Ovary (tissue), 3 donors: ENCODE measurements around the gene DNAH17.

ENCODE experiments used
- POLR2A ChIP-seq: fragments of 450-650 bp; IDR thresholded peaks from one replicate; pipeline ENCODE4 v1.6.1; 2017; ENCODE audit warnings: antibody characterized with exemption, mild to moderate bottlenecking, moderate library complexity
- TF ChIP-seq, protein P1 (sequence below), 3 donors: fragments of 450-650 bp in 2 of 3; fragments of 200-600 bp in 1 of 3; IDR thresholded peaks; one replicate each; pipeline versions ENCODE4 v1.5.1 to v1.8.0; 2016 to 2022; ENCODE audit warnings: antibody characterized with exemption in 3 of 3, mild to moderate bottlenecking in 1 of 3
- donor health status: DM: no; HTN: no; CAD: no.

DNA sequence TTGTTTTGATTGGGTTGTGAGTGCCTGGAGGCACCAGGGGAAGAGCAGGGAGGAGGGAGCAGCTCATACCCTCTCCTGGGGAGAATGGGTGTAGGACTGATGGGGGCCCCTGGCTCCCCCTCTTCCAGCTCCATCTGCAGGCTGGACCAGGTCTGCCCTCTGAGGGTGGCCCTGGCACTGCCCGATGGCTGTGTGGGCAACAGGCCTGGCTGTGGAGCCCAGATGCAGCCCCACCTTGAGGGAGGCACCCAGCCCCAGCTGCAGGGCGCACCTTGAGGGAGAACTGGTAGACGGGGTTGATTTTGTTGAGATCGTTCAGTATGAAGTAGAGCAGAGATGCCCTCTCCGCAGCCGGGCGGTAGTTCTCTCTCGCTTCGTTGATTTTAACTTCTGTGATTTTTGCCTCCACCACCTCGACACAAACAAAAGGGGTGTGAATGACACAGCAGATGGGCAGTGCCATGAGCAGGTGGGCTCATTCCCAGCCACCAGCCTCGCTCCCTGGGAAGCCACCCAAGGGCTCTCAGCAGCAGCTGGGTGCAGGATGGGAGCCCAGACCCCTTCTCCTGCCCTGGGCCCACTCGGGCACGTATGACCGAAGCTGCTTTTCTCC lies 127.1 kb downstream of the DNAH17 start:
- TF ChIP-seq, protein P1, sequence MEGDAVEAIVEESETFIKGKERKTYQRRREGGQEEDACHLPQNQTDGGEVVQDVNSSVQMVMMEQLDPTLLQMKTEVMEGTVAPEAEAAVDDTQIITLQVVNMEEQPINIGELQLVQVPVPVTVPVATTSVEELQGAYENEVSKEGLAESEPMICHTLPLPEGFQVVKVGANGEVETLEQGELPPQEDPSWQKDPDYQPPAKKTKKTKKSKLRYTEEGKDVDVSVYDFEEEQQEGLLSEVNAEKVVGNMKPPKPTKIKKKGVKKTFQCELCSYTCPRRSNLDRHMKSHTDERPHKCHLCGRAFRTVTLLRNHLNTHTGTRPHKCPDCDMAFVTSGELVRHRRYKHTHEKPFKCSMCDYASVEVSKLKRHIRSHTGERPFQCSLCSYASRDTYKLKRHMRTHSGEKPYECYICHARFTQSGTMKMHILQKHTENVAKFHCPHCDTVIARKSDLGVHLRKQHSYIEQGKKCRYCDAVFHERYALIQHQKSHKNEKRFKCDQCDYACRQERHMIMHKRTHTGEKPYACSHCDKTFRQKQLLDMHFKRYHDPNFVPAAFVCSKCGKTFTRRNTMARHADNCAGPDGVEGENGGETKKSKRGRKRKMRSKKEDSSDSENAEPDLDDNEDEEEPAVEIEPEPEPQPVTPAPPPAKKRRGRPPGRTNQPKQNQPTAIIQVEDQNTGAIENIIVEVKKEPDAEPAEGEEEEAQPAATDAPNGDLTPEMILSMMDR (IDR thresholded peaks at IDR 0.05) = no peak
- no peak for TF ChIP-seq POLR2A
